ENCODE data around the gene EPAS1. TPM values are rescaled to one million over a fixed set of nuclear protein-coding genes. Genes with fewer than 3 reads are reported as not detected.
A peak's percentile ranks its signal among the peaks of the same experiment; 100 is the strongest.

EPAS1 gene
- total and polyA plus RNA-seq, 12 donors: 25.2 to 307 (median 175) TPM

- intact Hi-C loops (cut with DNase I): no loop called here
- no peaks in the 10 kb centered on the region for H3K36me3 ChIP-seq (replicated peaks in 1 of 2)
- H3K27ac ChIP-seq: peak overlapping the region in 3 of 5 donors; percentile 3 to 84 (median 43)
- WGBS, 4 donors: 69 to 77% (median 72%) methylated on average over 2 of the region's 2 CpGs
- DNase-seq: no peak
- H3K27me3 ChIP-seq: no peaks in the 10 kb centered on the region
- peaks cover 0 to 16% of the 10 kb centered on the region in 2 donors for H3K4me1 ChIP-seq (replicated peaks in 1 of 2)
- no peak overlapping the region for H3K4me3 ChIP-seq
- no peaks in the 10 kb centered on the region for H3K9me3 ChIP-seq (replicated peaks in 1 of 3)
- TF ChIP-seq POLR2A (IDR thresholded peaks at IDR 0.05) (no peak), CTCF (IDR thresholded peaks at IDR 0.05) (peak in 3 of 6 experiments; percentile 18 to 34 (median 28))
These were observed 20.6 kb upstream of the EPAS1 start for GRCh38 chr2:46276642-46277041.

GRCh38 chr2:46277431-46278190, 19.6 kb upstream of the EPAS1 start:
- no peaks in the 10 kb centered on the region for H3K36me3 ChIP-seq (replicated peaks in 1 of 2)
- H3K27ac ChIP-seq: peak overlapping the region in 1 of 5 donors; percentile 29
- 60 to 89% (median 75%) methylated on average over 5 to 7 of the region's 7 CpGs for WGBS, 4 donors
- H3K4me1 ChIP-seq (replicated peaks in 1 of 2): peaks cover 0 to 16% of the 10 kb centered on the region in 2 donors
- H3K4me3 ChIP-seq: no peak overlapping the region
- H3K27me3 ChIP-seq: no peaks in the 10 kb centered on the region
- intact Hi-C loops (cut with DNase I): no loop called here
- DNase-seq: peak in 1 of 7 donors; percentile 31
- no peak for TF ChIP-seq CTCF (IDR thresholded peaks at IDR 0.05)
- TF ChIP-seq POLR2A (IDR thresholded peaks at IDR 0.05): no peak
- no peaks in the 10 kb centered on the region for H3K9me3 ChIP-seq (replicated peaks in 1 of 3)

GRCh38 chr2:46278952-46279351, 18.3 kb upstream of the EPAS1 start:
- Histone ChIP-seq H3K27ac (no peak overlapping the region), H3K27me3 (no peaks in the 10 kb centered on the region), H3K9me3 (replicated peaks in 1 of 3) (no peaks in the 10 kb centered on the region), H3K4me3 (no peak overlapping the region), H3K36me3 (replicated peaks in 1 of 2) (no peaks in the 10 kb centered on the region), H3K4me1 (replicated peaks in 1 of 2) (peaks cover 0 to 16% of the 10 kb centered on the region in 2 donors)
- DNase-seq: no peak
- 50 to 71% (median 56%) methylated on average over 3 of the region's 3 CpGs for WGBS, 4 donors
- TF ChIP-seq POLR2A (IDR thresholded peaks at IDR 0.05) (no peak), CTCF (IDR thresholded peaks at IDR 0.05) (no peak)
- intact Hi-C loops (cut with DNase I): no loop called here

- no peaks in the 10 kb centered on the region for H3K27me3 ChIP-seq
- no peaks in the 10 kb centered on the region for H3K9me3 ChIP-seq (replicated peaks in 1 of 3)
- no peak for DNase-seq
- intact Hi-C loops (cut with DNase I): no loop called here
- H3K4me1 ChIP-seq (replicated peaks in 1 of 2): no peaks in the 10 kb centered on the region
- no peak overlapping the region for H3K4me3 ChIP-seq
- WGBS, 4 donors: 88 to 100% (median 91%) methylated on average over 1 of the region's 1 CpG
- H3K27ac ChIP-seq: no peak overlapping the region
- TF ChIP-seq POLR2A (IDR thresholded peaks at IDR 0.05): no peak
- TF ChIP-seq CTCF (IDR thresholded peaks at IDR 0.05): no peak
- H3K36me3 ChIP-seq (replicated peaks in 1 of 2): no peaks in the 10 kb centered on the region
These were observed 15.3 kb upstream of the EPAS1 start for GRCh38 chr2:46281939-46282338.

All from adrenal gland (tissue), 12 donors.